Endothelial cell of umbilical vein (primary cell): ENCODE results near the gene TDP1. TPM values are rescaled to one million over a fixed set of nuclear protein-coding genes. Genes with fewer than 3 reads are reported as not detected.

Experiments
- BruUV-seq: library from RNA; stranded (reverse); fragments of 400-500 nt; replicated peaks from 2 replicates; lab custom pipeline; 2021; lab: Mats Ljungman, UMichigan
- CTCF ChIA-PET: fragments of 300-600, 350-600 bp; sonication (Branson Sonifier 250); formaldehyde crosslinking; loops from one replicate; lab custom pipeline; 2021; ENCODE audit warnings: antibody characterized with exemption, inconsistent platforms; lab: Charles Lee
- POLR2A ChIA-PET: fragments of 300-600, 350-600 bp; sonication (Branson Sonifier 250); formaldehyde crosslinking; loops from one replicate; lab custom pipeline; 2021; ENCODE audit warnings: antibody characterized with exemption, inconsistent platforms; lab: Charles Lee
- DNase-seq: peaks from one replicate; pipeline ENCODE4 v3.0.0-alpha.2; 2011; ENCODE audit warnings: low read depth, low spot score
- FAIRE-seq: peaks from 2 replicates; lab custom pipeline; 2011; peaks lifted over from hg19 to GRCh38; lab: Jason Lieb, UNC
- H2AFZ ChIP-seq: 2 replicates; pipeline ENCODE4 v1.6.0; 2012; ENCODE audit warnings: low read depth, low read length, control low read depth, inconsistent platforms
- H3K27ac ChIP-seq: 2 replicates; pipeline ENCODE4 v1.5.1; 2011; ENCODE audit warnings: low read depth, mild to moderate bottlenecking, control low read depth, low read length, moderate library complexity; ENCODE audit not compliant: insufficient read depth
- H3K27me3 ChIP-seq, 2 experiments: 2 replicates each; pipeline versions ENCODE4 v1.6.0 to v1.6.1; 2011; ENCODE audit warnings: low read length in 2 of 2, mixed read lengths in 1 of 2; ENCODE audit not compliant: control insufficient read depth in 2 of 2, insufficient read depth in 2 of 2
- H3K36me3 ChIP-seq, 2 experiments: 2 replicates in 1 of 2; 3 replicates in 1 of 2; pipeline ENCODE4 v1.5.1; 2011; ENCODE audit warnings: low read length in 2 of 2, mild to moderate bottlenecking in 1 of 2, moderate library complexity in 1 of 2; ENCODE audit not compliant: control insufficient read depth in 2 of 2, insufficient read depth in 2 of 2; ENCODE audit errors: extremely low read depth in 1 of 2
- H3K4me1 ChIP-seq: 3 replicates; pipeline ENCODE4 v1.5.1; 2011; ENCODE audit warnings: mild to moderate bottlenecking, low read length; ENCODE audit not compliant: control insufficient read depth, insufficient read depth; ENCODE audit errors: extremely low read depth
- H3K4me2 ChIP-seq: 2 replicates; pipeline ENCODE4 v1.6.1; 2011; ENCODE audit warnings: low read length, control low read depth, mixed read lengths; ENCODE audit not compliant: insufficient read depth
- H3K4me3 ChIP-seq, 3 experiments: fragments of 200-600 bp in 1 of 3; sonication (generic), shearing (Covaris generic) in 1 of 3; replicated peaks in 1 of 3; 2 replicates each; pipeline ENCODE4 v1.5.1; 2011 to 2016; ENCODE audit warnings: control low read depth in 3 of 3, low read length in 3 of 3, mild to moderate bottlenecking in 2 of 3, inconsistent platforms in 1 of 3, low read depth in 1 of 3, moderate library complexity in 1 of 3; ENCODE audit not compliant: insufficient read depth in 1 of 3
- H3K79me2 ChIP-seq: 2 replicates; pipeline ENCODE4 v1.6.0; 2012; ENCODE audit warnings: low read length, inconsistent platforms; ENCODE audit not compliant: control insufficient read depth, insufficient read depth
- H3K9ac ChIP-seq: replicated peaks from 2 replicates; pipeline ENCODE3; 2011; ENCODE audit warnings: low read length, control low read depth; ENCODE audit not compliant: insufficient read depth; ENCODE audit errors: extremely low read depth
- H3K9me1 ChIP-seq: replicated peaks from 3 replicates; pipeline ENCODE4 v1.6.0; 2011; ENCODE audit warnings: mild to moderate bottlenecking, low read length; ENCODE audit not compliant: control insufficient read depth, insufficient read depth; ENCODE audit errors: extremely low read depth
- H3K9me3 ChIP-seq: replicated peaks from 2 replicates; pipeline ENCODE4 v1.5.1; 2012; ENCODE audit warnings: low read length, inconsistent platforms; ENCODE audit not compliant: control insufficient read depth, insufficient read depth
- H4K20me1 ChIP-seq: replicated peaks from 2 replicates; pipeline ENCODE3; 2011; ENCODE audit warnings: mild to moderate bottlenecking, low read length; ENCODE audit not compliant: control insufficient read depth, insufficient read depth; ENCODE audit errors: extremely low read depth
- EZH2 ChIP-seq: IDR thresholded peaks from 2 replicates; pipeline ENCODE4 v1.6.1; 2012; ENCODE audit warnings: borderline replicate concordance, low read depth, mild to moderate bottlenecking, moderate library complexity, low read length, inconsistent platforms; ENCODE audit not compliant: severe bottlenecking
- FOS ChIP-seq: IDR thresholded peaks from 2 replicates; pipeline ENCODE4 v1.6.1; 2011; ENCODE audit warnings: mild to moderate bottlenecking, low read length, moderate library complexity, borderline replicate concordance; ENCODE audit not compliant: insufficient read depth
- GATA2 ChIP-seq: IDR thresholded peaks from 2 replicates; pipeline ENCODE4 v1.7.0; 2011; ENCODE audit warnings: low read depth, mild to moderate bottlenecking, moderate library complexity, mixed read lengths, low read length; ENCODE audit not compliant: insufficient read length, insufficient read depth
- JUN ChIP-seq: IDR thresholded peaks from 2 replicates; pipeline ENCODE4 v1.6.1; 2011; ENCODE audit warnings: borderline replicate concordance, low read depth; ENCODE audit not compliant: insufficient read length, insufficient read depth
- MYC ChIP-seq: IDR thresholded peaks from one replicate; pipeline ENCODE4 v1.6.1; 2011; ENCODE audit warnings: mild to moderate bottlenecking, low read depth, low read length
- POLR2A ChIP-seq: IDR thresholded peaks from 2 replicates; pipeline ENCODE4 v1.6.1; 2012; ENCODE audit warnings: low read depth, mild to moderate bottlenecking, control low read depth, low read length
- POLR2AphosphoS5 ChIP-seq: IDR thresholded peaks from 2 replicates; pipeline ENCODE4 v1.6.1; 2012; ENCODE audit warnings: low read depth, mild to moderate bottlenecking, control low read depth, low read length, moderate library complexity; ENCODE audit not compliant: insufficient read depth
- dilution Hi-C: fragments of 300-500 bp; cut with MboI; formaldehyde crosslinking; loops from one replicate; pipeline ENCODE4 v1.15.0; 2019; ENCODE audit warnings: low sequenced_read_pairs; ENCODE audit not compliant: extremely low pct_ligation_motif_present
- intact Hi-C: fragments of 100-400 bp; cut with micrococcal nuclease; formaldehyde crosslinking; loops from one replicate; pipeline ENCODE4 v1.10.0; 2022
- polyA plus RNA-seq, 4 experiments: library from polyadenylated mRNA; depleted of rRNA in 3 of 4; stranded (reverse) in 3 of 4; unstranded in 1 of 4; fragments of >200 nt; gene quantifications; 2 replicates each; pipeline versions ENCODE4 v1.2.1 to v1.2.3, GENCODE V29; 2011 to 2012; ENCODE audit warnings: missing spikeins in 1 of 4
- total RNA-seq: library from RNA; stranded (reverse); gene quantifications from 2 replicates; pipeline ENCODE4 v1.2.3, GENCODE V29; 2021
- TF ChIP-seq, protein P1 (sequence below): IDR thresholded peaks from 2 replicates; pipeline ENCODE4 v1.6.1; 2011; ENCODE audit not compliant: insufficient read depth, insufficient read length
- TF ChIP-seq, protein P2 (sequence below), 2 donors: IDR thresholded peaks; 1 replicate in 1 of 2; 2 replicates in 1 of 2; pipeline ENCODE4 v1.5.1; 2011; ENCODE audit warnings: low read length in 2 of 2, mild to moderate bottlenecking in 2 of 2, moderate library complexity in 2 of 2, control low read depth in 1 of 2, inconsistent platforms in 1 of 2, low read depth in 1 of 2; ENCODE audit not compliant: insufficient read depth in 1 of 2; ENCODE audit errors: extremely low read depth in 1 of 2

TDP1 gene
- total and polyA plus RNA-seq, 2 donors (not counting 3 experiments of a cell fraction or from before 2014, with no cell fraction given) = 14.1 to 30.5 TPM

DNA sequence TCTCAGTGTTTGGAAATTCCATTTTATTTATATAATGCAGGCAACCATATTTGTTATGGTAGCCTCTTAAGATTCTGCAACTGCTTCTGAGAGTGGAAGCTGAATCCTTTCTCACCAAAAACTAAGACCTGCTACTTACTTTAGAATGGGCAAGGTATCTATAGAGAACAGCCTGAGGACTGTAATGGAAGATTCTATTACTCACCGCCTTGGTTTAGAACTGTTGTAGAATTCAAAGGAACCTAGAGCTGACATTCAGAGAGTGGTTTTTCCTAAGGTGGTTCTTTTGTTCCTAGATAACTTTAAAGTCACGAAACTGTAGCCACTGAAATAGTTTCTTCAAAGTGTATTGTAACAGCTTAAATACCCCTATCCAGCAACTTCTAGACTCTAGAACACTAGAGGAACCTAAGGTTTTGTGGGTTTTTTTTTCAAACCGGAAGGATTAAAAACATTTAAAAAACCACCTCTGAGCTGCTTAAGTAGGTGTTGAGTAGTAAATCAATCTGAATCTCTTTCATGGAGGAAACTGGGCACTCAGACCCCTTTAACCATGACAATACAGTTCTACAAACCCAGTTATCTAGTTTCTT, 4.2 kb downstream of the TDP1 start:
- H2AFZ ChIP-seq = no peak overlapping the region
- TF ChIP-seq MYC = no peak
- TF ChIP-seq, protein P1, sequence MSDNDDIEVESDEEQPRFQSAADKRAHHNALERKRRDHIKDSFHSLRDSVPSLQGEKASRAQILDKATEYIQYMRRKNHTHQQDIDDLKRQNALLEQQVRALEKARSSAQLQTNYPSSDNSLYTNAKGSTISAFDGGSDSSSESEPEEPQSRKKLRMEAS = no peak
- no peak for TF ChIP-seq JUN
- no peak for TF ChIP-seq POLR2A
- no peak for TF ChIP-seq EZH2
- TF ChIP-seq GATA2 = no peak
- TF ChIP-seq FOS = no peak
- no peak for TF ChIP-seq POLR2AphosphoS5
- TF ChIP-seq, protein P2, sequence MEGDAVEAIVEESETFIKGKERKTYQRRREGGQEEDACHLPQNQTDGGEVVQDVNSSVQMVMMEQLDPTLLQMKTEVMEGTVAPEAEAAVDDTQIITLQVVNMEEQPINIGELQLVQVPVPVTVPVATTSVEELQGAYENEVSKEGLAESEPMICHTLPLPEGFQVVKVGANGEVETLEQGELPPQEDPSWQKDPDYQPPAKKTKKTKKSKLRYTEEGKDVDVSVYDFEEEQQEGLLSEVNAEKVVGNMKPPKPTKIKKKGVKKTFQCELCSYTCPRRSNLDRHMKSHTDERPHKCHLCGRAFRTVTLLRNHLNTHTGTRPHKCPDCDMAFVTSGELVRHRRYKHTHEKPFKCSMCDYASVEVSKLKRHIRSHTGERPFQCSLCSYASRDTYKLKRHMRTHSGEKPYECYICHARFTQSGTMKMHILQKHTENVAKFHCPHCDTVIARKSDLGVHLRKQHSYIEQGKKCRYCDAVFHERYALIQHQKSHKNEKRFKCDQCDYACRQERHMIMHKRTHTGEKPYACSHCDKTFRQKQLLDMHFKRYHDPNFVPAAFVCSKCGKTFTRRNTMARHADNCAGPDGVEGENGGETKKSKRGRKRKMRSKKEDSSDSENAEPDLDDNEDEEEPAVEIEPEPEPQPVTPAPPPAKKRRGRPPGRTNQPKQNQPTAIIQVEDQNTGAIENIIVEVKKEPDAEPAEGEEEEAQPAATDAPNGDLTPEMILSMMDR (IDR thresholded peaks at IDR 0.05; ENCODE audit: extremely low read depth in 1 of 2, insufficient read depth in 1 of 2, low read depth in 1 of 2, low read length in 2 of 2) = no peak
- H3K79me2 ChIP-seq = peaks cover 76% of the 10 kb centered on the region
- ChIA-PET CTCF (interaction anchor here (1.7 to 8.6 kb wide), 3 partner anchors 12 to 100 kb away, joined by 5 to 90 read pairs (median 14); no protein-coding TSS in a partner anchor), POLR2A (no interaction called here)
- dilution Hi-C loops (no loop called here), intact Hi-C loops (loop anchor here (5.0 kb wide), 2 partner anchors 102 to 182 kb away; partner anchors contain the start of gene KCNK13)
- BruUV-seq = no TSS peak
- H4K20me1 ChIP-seq = no peaks in the 10 kb centered on the region
- H3K9me1 ChIP-seq = no peaks in the 10 kb centered on the region
- H3K4me1 ChIP-seq = peaks cover 28% of the 10 kb centered on the region
- no peak overlapping the region for H3K4me3 ChIP-seq
- H3K4me2 ChIP-seq = no peak overlapping the region
- no peak overlapping the region for H3K27ac ChIP-seq
- DNase-seq (no peak), FAIRE-seq (no peak)
- no peaks in the 10 kb centered on the region for H3K9me3 ChIP-seq
- H3K36me3 ChIP-seq = peaks cover 2 to 13% of the 10 kb centered on the region in 2 experiments
- H3K27me3 ChIP-seq = no peaks in the 10 kb centered on the region
- H3K9ac ChIP-seq = no peak overlapping the region
